Measurements from ENCODE around the gene RO60.

The RO60 gene

GRCh38 chr1:193013707-193014106, 45.7 kb upstream of the RO60 start:
- Histone ChIP-seq H4K20me1 (ENCODE audit: insufficient read depth, low read length) (no peaks in the 10 kb centered on the region), H3K9ac (ENCODE audit: low read length) (no peak overlapping the region), H3K36me3 (replicated peaks; ENCODE audit: insufficient read depth, low read length) (0 out of 2 replicates have a peak, but pooled peaks cover 3% of the 10 kb centered on the region), H3F3A (ENCODE audit: insufficient read depth, low read length) (no peaks in the 10 kb centered on the region), H3K27me3 (replicated peaks; ENCODE audit: insufficient read depth, low read length) (no peaks in the 10 kb centered on the region), H3K79me2 (ENCODE audit: low read length) (no peaks in the 10 kb centered on the region), H3K9me3 (replicated peaks; ENCODE audit: insufficient read depth, low read length) (no peaks in the 10 kb centered on the region), H3K4me3 (ENCODE audit: low read length) (no peak overlapping the region), H3K4me2 (ENCODE audit: low read depth, low read length) (no peak overlapping the region), H3K9me2 (replicated peaks; ENCODE audit: insufficient read depth, low read length) (no peaks in the 10 kb centered on the region), H3K27ac (ENCODE audit: low read length) (no peak overlapping the region), H3K4me1 (ENCODE audit: low read length) (no peaks in the 10 kb centered on the region), H2AFZ (ENCODE audit: low read length) (no peak overlapping the region)
- no peak for TF ChIP-seq EZH2 (optimal IDR thresholded peaks at IDR 0.05; ENCODE audit: low read depth, low read length)
- TF ChIP-seq CTCF (IDR thresholded peaks at IDR 0.05; ENCODE audit: low read length) = no peak
- TF ChIP-seq EZH2phosphoT487 (IDR thresholded peaks at IDR 0.05; ENCODE audit: low read length) = no peak
- no peak for DNase-seq

- Histone ChIP-seq H2AFZ (ENCODE audit: low read length) (no peak overlapping the region), H3F3A (ENCODE audit: insufficient read depth, low read length) (no peaks in the 10 kb centered on the region), H4K20me1 (ENCODE audit: insufficient read depth, low read length) (no peaks in the 10 kb centered on the region), H3K9me2 (replicated peaks; ENCODE audit: insufficient read depth, low read length) (no peaks in the 10 kb centered on the region), H3K9me3 (replicated peaks; ENCODE audit: insufficient read depth, low read length) (no peaks in the 10 kb centered on the region), H3K36me3 (replicated peaks; ENCODE audit: insufficient read depth, low read length) (0 out of 2 replicates have a peak, but pooled peaks cover 3% of the 10 kb centered on the region), H3K4me1 (ENCODE audit: low read length) (no peaks in the 10 kb centered on the region), H3K9ac (ENCODE audit: low read length) (no peak overlapping the region), H3K4me2 (ENCODE audit: low read depth, low read length) (no peak overlapping the region), H3K27ac (ENCODE audit: low read length) (no peak overlapping the region), H3K27me3 (replicated peaks; ENCODE audit: insufficient read depth, low read length) (no peaks in the 10 kb centered on the region), H3K79me2 (ENCODE audit: low read length) (no peaks in the 10 kb centered on the region), H3K4me3 (ENCODE audit: low read length) (no peak overlapping the region)
- no peak for DNase-seq
- no peak for TF ChIP-seq EZH2 (optimal IDR thresholded peaks at IDR 0.05; ENCODE audit: low read depth, low read length)
- TF ChIP-seq CTCF (IDR thresholded peaks at IDR 0.05; ENCODE audit: low read length) = no peak
- TF ChIP-seq EZH2phosphoT487 (IDR thresholded peaks at IDR 0.05; ENCODE audit: low read length) = no peak
Measured at GRCh38 chr1:193014400-193014799, 45.0 kb upstream of the RO60 start.

- no peak for TF ChIP-seq EZH2phosphoT487 (IDR thresholded peaks at IDR 0.05; ENCODE audit: low read length)
- no peak for TF ChIP-seq CTCF (IDR thresholded peaks at IDR 0.05; ENCODE audit: low read length)
- no peak for TF ChIP-seq EZH2 (optimal IDR thresholded peaks at IDR 0.05; ENCODE audit: low read depth, low read length)
- H3F3A ChIP-seq (ENCODE audit: insufficient read depth, low read length) = no peaks in the 10 kb centered on the region
- H2AFZ ChIP-seq (ENCODE audit: low read length) = no peak overlapping the region
- no peak for DNase-seq
- H3K27me3 ChIP-seq (replicated peaks; ENCODE audit: insufficient read depth, low read length) = no peaks in the 10 kb centered on the region
- H3K4me3 ChIP-seq (ENCODE audit: low read length) = no peak overlapping the region
- no peaks in the 10 kb centered on the region for H3K9me2 ChIP-seq (replicated peaks; ENCODE audit: insufficient read depth, low read length)
- H3K79me2 ChIP-seq (ENCODE audit: low read length) = no peaks in the 10 kb centered on the region
- H3K9me3 ChIP-seq (replicated peaks; ENCODE audit: insufficient read depth, low read length) = no peaks in the 10 kb centered on the region
- no peak overlapping the region for H3K27ac ChIP-seq (ENCODE audit: low read length)
- H4K20me1 ChIP-seq (ENCODE audit: insufficient read depth, low read length) = no peaks in the 10 kb centered on the region
- no peak overlapping the region for H3K4me2 ChIP-seq (ENCODE audit: low read depth, low read length)
- 0 out of 2 replicates have a peak, but pooled peaks cover 5% of the 10 kb centered on the region for H3K36me3 ChIP-seq (replicated peaks; ENCODE audit: insufficient read depth, low read length)
- no peak overlapping the region for H3K9ac ChIP-seq (ENCODE audit: low read length)
- no peaks in the 10 kb centered on the region for H3K4me1 ChIP-seq (ENCODE audit: low read length)
Measured at GRCh38 chr1:193016788-193017187, 42.6 kb upstream of the RO60 start.

Measured in MM.1S (cell line).